ENCODE measurements around the gene SLC16A7.

Gene SLC16A7

GRCh38 chr12:59677857-59678256 lies 82.0 kb downstream of the SLC16A7 start:
- no peak for DNase-seq

GRCh38 chr12:59678759-59679411 lies 83.1 kb downstream of the SLC16A7 start:
- no peak for DNase-seq

- DNase-seq, result no peak
Observed at GRCh38 chr12:59689776-59690175, 93.9 kb downstream of the SLC16A7 start.

GRCh38 chr12:59695379-59695778 lies 99.5 kb downstream of the SLC16A7 start:
- no peak for DNase-seq

- DNase-seq, result no peak
Observed at GRCh38 chr12:59698600-59698999, 102.8 kb downstream of the SLC16A7 start.

- DNase-seq, result no peak
Observed at GRCh38 chr12:59699421-59700152, 103.8 kb downstream of the SLC16A7 start.

GRCh38 chr12:59700153-59700450 lies 104.3 kb downstream of the SLC16A7 start:
- DNase-seq, result no peak

- no peak for DNase-seq
Observed at GRCh38 chr12:59708064-59708463, 112.2 kb downstream of the SLC16A7 start.

- DNase-seq, result no peak
Observed at GRCh38 chr12:59708484-59708883, 112.7 kb downstream of the SLC16A7 start.

GRCh38 chr12:59710004-59710628 lies 114.3 kb downstream of the SLC16A7 start:
- no peak for DNase-seq

GRCh38 chr12:59710964-59711363 lies 115.1 kb downstream of the SLC16A7 start:
- DNase-seq, result no peak

- DNase-seq, result no peak
Observed at GRCh38 chr12:59715434-59715833, 119.6 kb downstream of the SLC16A7 start.

- no peak for DNase-seq
Observed at GRCh38 chr12:59716043-59716442, 120.2 kb downstream of the SLC16A7 start.

GRCh38 chr12:59717436-59717835 lies 121.6 kb downstream of the SLC16A7 start:
- no peak for DNase-seq

- no peak for DNase-seq
Observed at GRCh38 chr12:59719701-59720100, 123.9 kb downstream of the SLC16A7 start.

GRCh38 chr12:59723520-59723919 lies 127.7 kb downstream of the SLC16A7 start:
- DNase-seq, result no peak

- no peak for DNase-seq
Observed at GRCh38 chr12:59724011-59724695, 128.3 kb downstream of the SLC16A7 start.

- no peak for DNase-seq
Observed at GRCh38 chr12:59733200-59733599, 137.4 kb downstream of the SLC16A7 start.

GRCh38 chr12:59734371-59734770 lies 138.5 kb downstream of the SLC16A7 start:
- DNase-seq, result no peak

GRCh38 chr12:59735231-59735630 lies 139.4 kb downstream of the SLC16A7 start:
- DNase-seq, result no peak

GRCh38 chr12:59736359-59736758 lies 140.5 kb downstream of the SLC16A7 start:
- no peak for DNase-seq

- no peak for DNase-seq
Observed at GRCh38 chr12:59736786-59737185, 141.0 kb downstream of the SLC16A7 start.

- no peak for DNase-seq
Observed at GRCh38 chr12:59737725-59738463, 142.1 kb downstream of the SLC16A7 start.
